ENCODE data around the gene LRRD1. TPM values are rescaled to one million over a fixed set of nuclear protein-coding genes. Genes with fewer than 3 reads are reported as not detected.
"Not testable (repeated sequence)": the region's sequence is repeated elsewhere in the genome, so short reads cannot be mapped to it uniquely, and the experiment has no call there.

LRRD1 gene
- total and polyA plus RNA-seq, 2 of the 8 experiments (the other 6 are each of a cell fraction or from before 2014, with no cell fraction given) = not detected

DNA sequence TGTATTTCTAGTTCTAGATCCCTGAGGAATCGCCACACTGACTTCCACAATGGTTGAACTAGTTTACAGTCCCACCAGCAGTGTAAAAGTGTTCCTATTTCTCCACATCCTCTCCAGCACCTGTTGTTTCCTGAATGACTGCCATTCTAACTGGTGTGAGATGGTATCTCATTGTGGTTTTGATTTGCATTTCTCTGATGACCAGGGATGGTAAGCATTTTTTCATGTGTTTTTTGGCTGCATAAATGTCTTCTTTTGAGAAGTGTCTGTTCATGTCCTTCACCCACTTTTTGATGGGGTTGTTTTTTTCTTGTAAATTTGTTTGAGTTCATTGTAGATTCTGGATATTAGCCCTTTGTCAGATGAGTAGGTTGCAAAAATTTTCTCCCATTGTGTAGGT lies 5.4 kb upstream of the LRRD1 start:
- H3K18ac ChIP-seq (ENCODE audit: extremely low read depth, low read length); H3K4ac ChIP-seq (replicated peaks; ENCODE audit: insufficient read length, low read depth, low read length); H2BK5ac ChIP-seq (ENCODE audit: low read depth, low read length); H4K91ac ChIP-seq (replicated peaks; ENCODE audit: insufficient read length, low read length); H2AK5ac ChIP-seq (ENCODE audit: low read depth, low read length); H3K27ac ChIP-seq (ENCODE audit: low read depth, low read length); H3K4me2 ChIP-seq (ENCODE audit: insufficient read depth in 1 of 2, low read depth in 2 of 2, low read length in 2 of 2); H2BK15ac ChIP-seq (ENCODE audit: low read length); H3K4me3 ChIP-seq (ENCODE audit: extremely low read depth in 1 of 4, insufficient read depth in 2 of 4, low read depth in 3 of 4, low read length in 4 of 4); H2BK120ac ChIP-seq (replicated peaks; ENCODE audit: low read depth, low read length); H3K9me3 ChIP-seq (ENCODE audit: insufficient read depth in 2 of 2, low read depth in 1 of 2, low read length in 1 of 2); H3K9ac ChIP-seq (replicated peaks in 1 of 4; ENCODE audit: extremely low read depth in 1 of 4, low read depth in 3 of 4, low read length in 3 of 4); H4K8ac ChIP-seq (ENCODE audit: extremely low read depth, insufficient read depth, low read length); H2AFZ ChIP-seq (ENCODE audit: low read length); H3K23me2 ChIP-seq (ENCODE audit: low read depth, low read length); H2BK20ac ChIP-seq (ENCODE audit: low read length); H3K36me3 ChIP-seq (ENCODE audit: control insufficient read depth in 2 of 4, insufficient read depth in 4 of 4, low read length in 3 of 4); H2BK12ac ChIP-seq (ENCODE audit: low read depth, low read length); POLR2A ChIA-PET (ENCODE audit: partially characterized antibody); H4K20me1 ChIP-seq (replicated peaks in 1 of 2; ENCODE audit: control insufficient read depth in 1 of 2, insufficient read depth in 2 of 2, low read length in 2 of 2); FAIRE-seq; H3K56ac ChIP-seq (replicated peaks; ENCODE audit: insufficient read length, low read depth, low read length); H3K79me1 ChIP-seq (ENCODE audit: low read depth, low read length); CTCF ChIA-PET (ENCODE audit: partially characterized antibody); H4K5ac ChIP-seq (ENCODE audit: insufficient read length, low read depth, low read length); H3K4me1 ChIP-seq (replicated peaks in 1 of 4; ENCODE audit: control insufficient read depth in 3 of 4, insufficient read depth in 4 of 4, low read length in 3 of 4); H3K14ac ChIP-seq (ENCODE audit: insufficient read length); H3K79me2 ChIP-seq (ENCODE audit: control insufficient read depth in 1 of 2, insufficient read depth in 2 of 2, low read length in 2 of 2); DNase-seq (ENCODE audit: low read depth in 1 of 2, low spot score in 2 of 2); H3K27me3 ChIP-seq (replicated peaks in 1 of 4; ENCODE audit: control insufficient read depth in 3 of 4, extremely low read depth in 1 of 4, insufficient read depth in 3 of 4, low read length in 3 of 4); H3K23ac ChIP-seq (ENCODE audit: insufficient read length): not testable (repeated sequence)
- 86% methylated on average over 1 of the region's 1 CpG; no CpG with 5 or more reads in 1 of the 2 experiments for WGBS, 2 experiments (ENCODE audit: extremely low coverage in 1 of 2, insufficient coverage in 1 of 2, insufficient read length in 1 of 2, insufficient replicate concordance in 2 of 2, low coverage in 1 of 2, low lambda C conversion rate in 2 of 2, missing lambda C conversion rate in 1 of 2)
